GM21529 (cell line): Measurements from ENCODE around the gene CPSF3.

Experiments
- ATAC-seq: cut with Tn5 transposase; IDR thresholded peaks from one replicate; pipeline ENCODE4 v1.9.1; 2021; ENCODE audit not compliant: unreplicated experiment

CPSF3 gene

GRCh38 chr2:9416962-9417316 lies 6.5 kb upstream of the CPSF3 start:
- ATAC-seq = no peak

- ATAC-seq = no peak
These were observed 5.7 kb upstream of the CPSF3 start for GRCh38 chr2:9417725-9418124.

DNA sequence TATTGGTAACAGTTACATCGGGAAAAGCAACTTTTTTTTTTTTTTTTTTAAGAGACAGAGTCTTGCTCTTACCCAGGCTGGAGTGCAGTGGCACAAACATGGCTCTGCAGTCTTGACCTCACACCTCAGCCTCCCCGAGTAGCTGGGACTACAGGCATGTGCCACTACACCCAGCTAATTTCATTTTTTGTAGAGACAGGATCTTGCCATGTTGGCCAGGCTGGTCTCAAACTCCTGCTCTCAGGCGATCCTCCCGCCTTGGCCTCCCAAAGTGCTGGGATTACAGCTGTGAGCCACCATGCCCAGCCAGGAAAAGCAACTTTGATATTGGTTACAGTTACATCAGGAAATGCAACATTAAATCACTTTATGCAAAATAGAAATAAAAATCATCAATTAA lies 4.7 kb upstream of the CPSF3 start:
- ATAC-seq = no peak

- no peak for ATAC-seq
These were observed 3.9 kb upstream of the CPSF3 start for GRCh38 chr2:9419541-9419940.

DNA sequence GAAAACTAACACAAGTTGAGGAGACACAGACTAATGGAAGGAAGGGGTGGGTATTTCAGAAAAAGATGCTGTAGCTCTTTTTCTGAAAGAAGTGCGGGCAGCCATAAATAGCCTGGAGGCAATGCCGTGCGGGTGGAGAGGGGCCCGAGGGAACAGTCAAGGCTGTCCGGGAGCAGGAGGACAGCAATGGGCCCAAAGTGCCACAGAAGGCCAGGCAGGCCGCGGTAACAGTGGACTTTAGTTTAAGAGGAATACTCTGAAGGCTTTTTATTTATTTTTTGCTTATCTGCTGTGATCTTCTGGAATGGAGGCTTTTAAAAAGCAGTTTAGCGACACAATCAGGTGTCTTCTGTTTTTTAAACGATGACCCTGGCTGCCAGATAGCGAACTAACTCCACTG lies 3.0 kb upstream of the CPSF3 start:
- no peak for ATAC-seq

- ATAC-seq = peak; percentile 35
These were observed 944 bp upstream of the CPSF3 start for GRCh38 chr2:9422321-9423099.

DNA sequence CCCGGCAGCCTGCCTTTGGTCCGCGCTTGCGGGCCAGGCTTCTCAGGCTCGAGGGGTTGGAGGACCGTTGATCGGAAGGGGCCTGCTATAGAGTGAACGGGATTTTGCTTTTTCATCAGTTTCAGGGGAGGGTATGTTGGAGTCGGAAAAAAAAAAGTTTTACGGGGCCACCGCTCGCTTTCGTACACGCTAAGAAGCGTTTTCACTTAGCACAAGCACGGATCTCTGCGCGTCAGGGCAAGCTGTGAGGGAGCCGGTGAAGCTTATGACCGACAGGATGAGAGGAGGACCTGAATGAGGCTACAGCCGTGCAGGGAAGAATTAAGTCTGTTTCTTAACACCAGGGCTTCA lies 443 bp downstream of the CPSF3 start:
- peak; percentile 6 for ATAC-seq

GRCh38 chr2:9424447-9425164 lies 1.2 kb downstream of the CPSF3 start:
- ATAC-seq = no peak

DNA sequence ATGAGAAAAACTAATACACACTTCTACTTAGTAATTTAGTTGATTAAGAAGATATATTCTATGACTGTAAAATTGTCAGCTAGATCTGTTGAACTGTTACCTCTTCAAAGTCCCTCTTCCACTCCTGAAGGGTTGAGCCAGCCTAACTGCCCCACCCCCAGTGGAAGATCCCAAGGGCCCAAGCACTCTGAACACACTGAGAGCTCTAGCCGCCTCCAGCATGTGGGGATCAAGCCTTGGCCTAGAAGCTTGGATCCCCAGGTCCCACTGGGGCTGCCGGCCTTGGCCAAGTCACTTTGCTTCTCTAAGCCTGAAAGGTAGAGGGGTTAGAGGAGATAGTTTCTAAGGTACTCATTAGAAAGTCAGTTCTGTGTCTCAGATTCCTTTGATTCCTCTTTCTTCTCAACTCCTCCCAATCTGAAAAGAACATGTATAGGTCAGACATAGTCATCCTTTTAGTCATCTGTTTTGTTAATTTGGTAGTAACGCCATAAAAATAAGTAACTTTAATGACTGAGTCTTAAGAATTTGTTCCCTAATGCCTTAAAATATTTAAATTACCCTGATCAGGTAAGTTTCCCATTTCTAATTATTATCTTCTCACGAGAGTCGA lies 5.6 kb downstream of the CPSF3 start:
- no peak for ATAC-seq

- ATAC-seq = no peak
These were observed 7.2 kb downstream of the CPSF3 start for GRCh38 chr2:9430316-9431293.

DNA sequence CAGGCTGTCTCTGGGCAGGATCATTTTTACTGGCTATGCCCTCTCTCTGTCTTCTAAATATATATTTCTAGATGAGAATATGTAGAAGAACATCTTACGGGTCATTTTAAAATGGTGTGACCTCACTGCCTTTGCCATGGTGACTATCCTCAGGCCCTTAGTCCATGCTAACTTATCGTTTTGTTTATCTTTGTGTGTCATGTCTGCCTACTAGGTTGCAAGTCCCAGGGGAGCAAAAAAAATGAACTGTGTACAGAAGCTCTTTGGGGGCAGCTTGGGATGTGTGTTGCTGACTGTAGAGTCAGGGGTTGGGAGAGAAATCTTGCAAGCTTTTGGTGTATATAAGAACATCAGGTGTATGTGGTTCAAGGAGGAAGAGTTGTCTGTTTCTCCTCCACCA lies 11.0 kb downstream of the CPSF3 start:
- no peak for ATAC-seq

- ATAC-seq = no peak
These were observed 16.1 kb downstream of the CPSF3 start for GRCh38 chr2:9439536-9439935.

GRCh38 chr2:9440058-9440727 lies 16.7 kb downstream of the CPSF3 start:
- ATAC-seq = no peak

DNA sequence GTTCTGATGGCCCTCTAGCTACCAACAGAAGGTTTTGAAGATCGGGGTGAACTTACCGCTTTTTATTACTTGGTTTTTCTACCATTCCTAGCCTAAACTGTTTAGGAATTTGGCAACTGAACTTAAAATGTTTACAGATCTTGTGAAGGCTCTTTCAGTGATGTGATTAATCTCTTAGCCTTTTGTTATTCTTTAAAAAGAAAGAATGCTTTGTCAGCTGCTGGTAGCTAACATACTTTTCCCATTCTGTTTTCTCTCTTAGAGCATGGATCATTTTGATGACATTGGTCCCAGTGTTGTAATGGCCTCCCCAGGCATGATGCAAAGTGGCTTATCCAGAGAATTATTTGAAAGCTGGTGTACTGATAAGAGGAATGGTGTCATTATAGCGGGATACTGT lies 18.1 kb downstream of the CPSF3 start:
- ATAC-seq = no peak

- ATAC-seq = no peak
These were observed 20.1 kb downstream of the CPSF3 start for GRCh38 chr2:9443526-9443925.

- ATAC-seq = no peak
These were observed 21.6 kb downstream of the CPSF3 start for GRCh38 chr2:9445089-9445488.

DNA sequence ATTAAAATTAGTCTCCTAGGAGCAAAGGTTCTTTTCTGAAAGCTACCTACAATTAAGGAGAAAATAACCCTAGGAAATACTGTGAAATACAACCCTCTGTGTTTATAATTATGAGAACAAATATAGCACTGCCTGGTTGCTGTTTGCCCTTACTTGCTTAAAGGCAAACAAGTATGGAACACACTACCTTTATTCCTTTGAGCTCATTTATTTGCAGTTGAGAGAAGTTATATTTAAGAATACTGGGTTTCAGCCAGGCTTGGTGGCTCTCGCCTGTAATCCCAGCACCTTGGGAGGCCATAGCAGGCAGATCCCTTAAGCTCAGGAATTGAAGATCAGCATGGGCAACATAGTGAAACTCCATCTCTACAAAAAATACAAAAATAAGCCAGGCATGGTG lies 27.8 kb downstream of the CPSF3 start:
- no peak for ATAC-seq

- no peak for ATAC-seq
These were observed 37.1 kb downstream of the CPSF3 start for GRCh38 chr2:9460441-9461017.

DNA sequence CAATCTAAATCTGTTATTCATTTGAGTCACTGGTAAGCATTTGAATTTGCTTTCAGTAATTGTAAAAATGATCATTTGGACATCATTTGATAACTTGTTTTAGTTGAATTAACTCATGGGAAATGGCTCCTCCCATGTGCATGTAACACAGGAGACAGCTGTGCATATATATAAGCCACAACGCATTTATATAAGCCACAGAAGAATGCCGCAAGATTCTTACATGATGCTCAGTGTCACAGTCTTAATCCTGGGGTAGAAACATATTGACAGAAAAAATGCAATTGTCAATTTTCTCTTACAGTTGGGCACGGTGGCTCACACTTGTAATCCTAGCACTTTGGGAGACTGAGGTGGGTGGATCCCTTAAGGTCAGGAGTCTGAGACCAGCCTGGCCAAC lies 37.6 kb downstream of the CPSF3 start:
- ATAC-seq = no peak

GRCh38 chr2:9462313-9462712 lies 38.9 kb downstream of the CPSF3 start:
- ATAC-seq = no peak
